GF-D8 (cell line): ENCODE measurements around the gene FADS3.

Experiments
- DNase-seq: peaks from one replicate; lab custom pipeline; 2025; lab: John Stamatoyannopoulos, UW

FADS3 gene

DNA sequence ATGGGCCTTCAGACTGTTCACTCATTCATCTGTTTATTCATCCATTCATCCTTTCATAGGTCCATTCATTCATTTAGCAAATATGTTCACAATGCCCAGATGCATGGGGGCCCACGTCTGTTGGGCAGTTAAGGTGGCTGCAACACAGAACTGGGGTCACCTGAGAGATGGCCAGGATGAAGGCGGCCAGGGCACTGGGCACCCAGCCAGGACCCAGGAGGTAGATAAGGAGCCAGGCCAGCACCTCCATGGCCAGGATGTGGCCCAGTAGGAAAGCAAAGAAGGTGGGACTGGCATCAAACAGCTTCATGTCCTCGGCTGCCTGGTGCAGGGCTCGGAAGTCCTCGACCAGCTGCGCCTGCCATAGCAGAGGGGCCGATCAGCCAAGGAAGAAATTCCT lies 12.2 kb downstream of the FADS3 start:
- no peak for DNase-seq

DNA sequence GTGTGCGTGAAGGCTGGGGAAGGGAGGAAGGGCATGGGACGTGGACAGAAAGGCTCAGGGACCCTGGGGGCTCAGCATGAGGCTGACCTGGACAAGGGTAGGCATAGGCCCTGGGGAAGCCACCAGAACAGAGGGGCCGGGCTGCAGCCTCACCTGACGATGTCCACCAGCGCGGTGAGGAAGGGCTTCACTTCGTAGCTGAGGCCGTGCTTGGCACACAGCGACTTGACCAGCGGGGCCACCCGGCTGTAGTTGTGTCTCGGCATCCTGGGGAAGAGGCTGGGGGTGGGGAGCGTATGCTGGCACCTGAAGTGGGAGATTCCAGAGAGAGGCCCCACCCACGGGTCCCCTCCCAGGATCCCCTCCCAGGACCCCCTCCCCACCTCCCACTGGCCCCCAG lies 15.6 kb downstream of the FADS3 start:
- DNase-seq, result no peak

DNA sequence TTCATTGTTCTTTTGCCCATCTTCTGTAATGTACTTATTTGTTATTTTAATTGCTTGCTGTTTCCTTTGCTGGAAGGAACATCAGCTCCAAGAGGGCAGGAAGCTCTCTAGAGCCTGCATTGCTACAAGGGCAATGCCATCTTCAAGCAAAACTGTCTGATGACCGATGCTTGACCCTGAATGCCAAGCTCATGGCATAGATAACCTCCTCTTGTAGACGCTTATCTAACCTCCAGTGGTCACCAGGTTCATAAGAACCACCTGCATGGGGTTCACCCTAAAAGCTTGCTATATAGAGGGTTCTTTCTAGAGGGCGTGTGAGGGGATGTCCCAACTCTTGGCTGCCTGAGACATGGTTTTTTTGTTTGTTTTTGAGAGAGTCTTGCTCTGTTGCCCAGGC lies 16.5 kb downstream of the FADS3 start:
- DNase-seq, result no peak

DNA sequence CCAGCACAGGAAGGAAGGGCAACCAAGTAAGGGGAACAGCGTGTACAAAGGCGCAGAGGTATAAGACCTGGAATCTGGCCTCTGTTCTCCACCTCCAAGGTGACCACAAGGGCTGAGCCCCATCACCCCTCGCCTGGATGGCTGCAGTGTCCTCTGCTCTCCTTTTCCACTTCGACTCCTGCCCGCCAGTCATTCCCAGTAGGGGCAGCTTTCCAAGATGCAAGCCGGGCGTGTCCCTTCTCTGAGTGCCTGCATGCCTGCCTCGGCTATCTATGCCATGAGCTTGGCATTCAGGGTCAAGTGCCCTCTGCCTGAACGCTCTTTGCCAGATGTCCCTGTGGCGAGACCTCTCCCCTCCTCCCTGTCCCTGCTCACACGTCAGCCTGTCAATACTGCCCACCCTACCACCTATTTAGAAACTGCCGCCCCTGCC lies 17.0 kb downstream of the FADS3 start:
- no peak for DNase-seq

DNA sequence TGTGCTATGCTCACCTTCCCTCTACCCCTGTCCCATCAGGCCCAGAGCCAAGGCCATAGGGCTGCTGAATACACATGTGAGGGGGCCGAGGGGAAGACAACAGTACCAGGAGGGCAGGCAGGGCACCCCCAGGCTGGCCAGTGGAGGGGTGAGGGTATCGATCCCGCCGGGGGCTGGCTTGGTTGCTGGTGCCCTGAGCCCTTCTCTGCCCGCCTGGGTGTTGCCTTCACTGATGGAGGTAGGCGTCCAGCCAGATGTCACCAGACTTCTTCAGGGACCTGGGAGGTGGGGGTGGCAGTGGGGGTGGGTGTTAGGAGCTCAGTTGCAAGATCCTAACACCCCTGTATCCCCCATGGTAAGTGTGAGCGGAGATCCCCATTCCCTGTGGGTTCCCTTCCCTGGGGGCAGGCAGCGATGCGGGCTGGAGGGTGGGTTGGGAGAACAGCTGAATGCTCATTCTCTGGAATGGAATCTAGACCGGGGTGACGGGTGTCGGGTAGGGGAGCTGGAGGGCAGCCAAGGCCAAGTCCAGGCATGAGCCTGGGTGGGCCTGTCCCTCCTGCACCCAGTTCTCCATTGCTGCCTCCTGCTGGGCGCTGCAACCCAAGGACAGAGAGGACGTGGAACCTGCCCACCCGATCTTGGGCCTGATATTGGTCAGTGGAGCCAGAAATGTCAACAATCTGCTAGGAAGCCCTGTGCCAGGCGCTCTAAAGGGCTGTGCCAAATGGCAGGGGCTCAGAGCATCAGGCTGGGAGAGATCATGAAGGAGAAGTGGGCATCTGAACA lies 17.6 kb downstream of the FADS3 start:
- no peak for DNase-seq

DNA sequence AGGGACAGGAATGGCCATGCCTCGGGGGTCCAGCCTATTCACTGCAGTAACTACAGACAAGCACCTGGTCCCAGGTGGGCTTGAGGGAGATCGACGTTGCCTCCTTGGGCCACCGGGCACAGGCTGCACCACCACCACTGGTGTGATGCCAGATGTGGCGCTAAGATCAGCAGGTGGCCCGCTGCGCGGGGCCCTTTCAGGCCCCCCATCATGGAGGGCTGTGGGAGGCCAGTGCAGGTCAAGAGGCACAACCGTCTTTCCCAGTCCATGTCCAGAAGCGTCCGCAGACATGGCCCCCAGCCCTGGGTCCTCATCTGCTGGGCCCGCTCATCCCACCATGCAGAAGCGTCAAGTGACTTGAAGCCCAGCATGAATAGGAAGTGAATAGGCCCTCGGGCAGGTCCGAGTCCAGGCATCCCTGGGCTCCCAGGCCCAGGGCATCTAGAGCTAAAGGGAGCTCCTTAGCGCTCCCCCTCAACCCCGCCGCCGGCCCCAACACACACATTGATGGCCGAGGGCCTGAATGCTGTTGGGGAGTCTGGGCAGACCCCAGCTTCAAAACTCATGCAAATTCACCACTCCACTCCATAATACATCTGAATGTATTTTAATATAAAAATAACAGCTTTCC lies 18.3 kb downstream of the FADS3 start:
- DNase-seq, result no peak

DNA sequence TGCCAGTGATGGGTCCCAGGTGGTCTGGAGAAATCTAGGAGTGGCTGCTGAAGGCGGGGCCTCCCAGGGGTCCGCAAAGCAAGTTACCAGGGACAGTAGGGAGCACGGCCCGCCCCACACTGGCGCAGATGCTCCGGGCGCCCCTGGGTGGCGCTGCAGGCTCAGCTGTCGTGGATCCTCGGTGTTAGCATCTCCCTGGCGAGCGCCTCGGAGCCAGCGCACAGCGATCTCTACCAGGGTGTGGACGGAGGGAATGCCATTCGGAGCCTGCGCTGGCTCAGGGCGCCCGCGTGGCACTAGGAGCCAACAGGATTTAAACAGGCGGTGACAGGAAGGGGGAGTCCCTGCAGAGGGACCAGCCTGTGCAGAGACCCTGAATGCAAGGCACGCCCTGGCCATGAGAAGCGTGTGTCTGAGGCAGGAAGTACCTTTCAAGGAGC lies 20.2 kb downstream of the FADS3 start:
- DNase-seq, result peak; percentile 6

DNA sequence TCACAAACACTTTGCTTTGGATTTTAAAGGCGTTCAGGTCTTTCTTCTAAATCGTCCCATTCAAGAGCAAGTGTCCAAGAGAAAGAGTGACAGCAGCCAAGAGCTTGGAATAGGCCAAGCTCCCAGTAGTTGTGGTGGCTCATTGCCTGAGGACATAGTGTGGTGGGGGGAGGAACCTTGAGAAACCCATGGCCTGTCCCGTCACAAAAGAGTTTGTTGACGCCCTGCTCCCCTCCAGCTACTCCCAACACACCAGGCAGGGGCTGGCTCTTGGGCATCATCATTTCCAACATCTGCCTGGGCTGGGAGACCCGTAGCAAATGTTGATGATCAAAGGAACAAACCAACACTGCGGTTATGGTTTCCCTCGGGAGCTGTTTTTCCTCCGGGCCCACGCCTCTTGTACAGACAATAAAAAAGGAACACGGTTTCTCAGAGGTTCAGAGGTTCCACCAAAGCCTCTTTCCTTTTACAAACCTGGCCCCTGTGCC lies 20.8 kb downstream of the FADS3 start:
- no peak for DNase-seq

DNA sequence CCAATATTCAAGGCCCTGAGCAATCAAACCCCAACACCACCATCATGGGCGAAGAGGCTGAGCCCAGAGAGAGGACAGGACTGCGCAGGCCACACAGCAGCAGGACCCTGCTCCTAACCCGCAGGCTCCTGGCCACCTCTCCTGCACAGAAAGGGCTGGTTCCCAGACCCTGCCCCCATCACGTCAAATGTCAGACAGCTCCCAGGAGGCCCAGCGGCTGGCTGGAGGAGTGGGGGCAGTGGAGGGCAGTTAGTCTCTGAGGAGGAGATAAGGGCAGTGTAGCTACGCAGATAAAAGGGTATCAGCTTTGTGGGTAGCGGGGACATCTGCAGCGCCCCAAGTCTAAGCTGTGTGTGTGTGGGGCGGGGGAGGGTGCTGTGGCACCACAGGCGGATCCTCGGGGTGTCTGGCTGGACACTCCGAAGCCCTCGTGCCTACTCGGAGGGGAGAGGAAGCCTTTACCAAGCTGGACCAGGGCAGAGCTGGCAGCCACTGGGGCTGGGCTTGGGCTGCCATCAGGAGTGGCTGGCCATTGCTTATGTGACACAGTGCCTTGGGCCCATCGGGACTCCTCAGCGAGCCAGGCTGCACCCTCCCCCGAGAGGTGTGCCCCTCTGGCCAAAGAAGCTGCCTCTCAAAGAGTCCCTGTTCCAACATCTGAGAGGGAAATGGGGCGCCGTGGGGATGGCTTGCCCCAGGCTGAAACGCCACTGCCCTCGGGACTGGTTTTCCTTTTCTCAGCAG lies 21.5 kb downstream of the FADS3 start:
- no peak for DNase-seq

DNA sequence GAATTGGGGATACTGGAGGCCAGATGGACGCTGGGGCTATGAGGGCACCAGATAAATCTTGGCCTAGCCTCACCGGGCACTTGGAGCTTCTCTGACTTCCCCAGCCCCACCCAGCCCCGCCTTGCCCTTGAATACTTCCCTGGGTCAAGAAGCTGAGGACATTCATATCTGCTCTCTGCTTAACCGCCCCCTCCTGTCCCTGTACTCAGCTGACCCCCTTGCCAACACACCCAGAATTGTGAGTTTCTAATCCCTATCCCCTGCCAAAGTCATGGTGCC lies 22.0 kb downstream of the FADS3 start:
- DNase-seq, result no peak

DNA sequence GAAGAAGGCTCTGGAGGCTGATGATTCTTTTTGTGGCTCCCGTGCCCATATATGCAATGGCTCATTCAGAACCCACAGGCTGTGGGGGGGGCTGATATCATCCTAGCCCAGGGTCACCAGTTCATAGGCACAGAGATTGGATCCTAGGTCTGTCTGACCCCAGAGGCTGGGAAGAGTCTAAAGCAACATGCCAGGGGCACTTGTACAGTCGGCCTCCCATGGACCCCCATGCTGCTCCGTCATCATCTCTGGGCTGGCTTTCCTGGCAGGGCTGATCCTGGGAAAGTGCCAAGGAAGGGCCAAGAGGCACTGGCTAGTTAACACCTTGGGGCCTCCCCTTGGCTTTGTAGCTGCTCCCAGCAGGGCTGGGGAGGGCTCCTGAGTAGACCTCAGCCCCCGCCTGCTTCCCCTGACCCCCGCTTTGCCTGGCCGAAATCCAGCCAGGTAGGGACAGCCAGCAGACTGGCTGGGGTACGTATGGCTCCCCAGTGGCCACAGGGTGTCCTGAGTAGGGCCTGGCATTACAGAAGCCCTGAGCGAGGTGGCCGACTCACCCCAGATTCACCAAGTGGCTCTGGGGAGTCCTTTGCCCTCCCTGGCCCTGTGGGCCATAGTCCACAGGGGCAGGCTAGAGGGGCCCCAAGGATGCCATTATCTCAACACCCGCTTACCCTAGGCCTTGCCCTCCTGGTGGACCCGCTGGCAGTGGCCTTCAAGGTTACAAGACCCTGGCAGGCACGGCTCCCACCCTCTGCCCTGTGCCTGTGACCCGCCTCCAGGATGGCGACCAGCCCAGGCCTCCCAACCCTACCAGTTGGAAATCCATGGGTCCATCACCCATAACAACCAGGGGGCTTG lies 22.5 kb downstream of the FADS3 start:
- DNase-seq, result no peak

DNA sequence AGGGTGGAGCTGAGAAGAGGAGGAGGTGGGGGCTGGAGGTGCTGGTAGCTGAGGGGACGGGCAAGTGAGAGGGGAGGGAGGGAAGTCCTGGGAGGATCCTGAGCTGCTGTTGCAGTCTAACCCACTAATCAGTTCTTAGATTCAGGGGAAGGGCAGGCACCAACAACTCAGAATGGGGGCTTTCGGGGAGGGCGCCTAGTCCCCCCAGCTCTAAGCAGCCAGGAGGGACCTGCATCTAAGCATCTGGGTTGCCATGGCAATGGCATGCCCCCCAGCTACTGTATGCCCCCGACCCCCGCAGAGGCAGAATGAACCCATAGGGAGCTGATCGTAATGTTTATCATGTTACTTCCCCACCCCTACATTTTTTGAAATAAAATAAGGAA lies 24.4 kb downstream of the FADS3 start:
- DNase-seq, result no peak

DNA sequence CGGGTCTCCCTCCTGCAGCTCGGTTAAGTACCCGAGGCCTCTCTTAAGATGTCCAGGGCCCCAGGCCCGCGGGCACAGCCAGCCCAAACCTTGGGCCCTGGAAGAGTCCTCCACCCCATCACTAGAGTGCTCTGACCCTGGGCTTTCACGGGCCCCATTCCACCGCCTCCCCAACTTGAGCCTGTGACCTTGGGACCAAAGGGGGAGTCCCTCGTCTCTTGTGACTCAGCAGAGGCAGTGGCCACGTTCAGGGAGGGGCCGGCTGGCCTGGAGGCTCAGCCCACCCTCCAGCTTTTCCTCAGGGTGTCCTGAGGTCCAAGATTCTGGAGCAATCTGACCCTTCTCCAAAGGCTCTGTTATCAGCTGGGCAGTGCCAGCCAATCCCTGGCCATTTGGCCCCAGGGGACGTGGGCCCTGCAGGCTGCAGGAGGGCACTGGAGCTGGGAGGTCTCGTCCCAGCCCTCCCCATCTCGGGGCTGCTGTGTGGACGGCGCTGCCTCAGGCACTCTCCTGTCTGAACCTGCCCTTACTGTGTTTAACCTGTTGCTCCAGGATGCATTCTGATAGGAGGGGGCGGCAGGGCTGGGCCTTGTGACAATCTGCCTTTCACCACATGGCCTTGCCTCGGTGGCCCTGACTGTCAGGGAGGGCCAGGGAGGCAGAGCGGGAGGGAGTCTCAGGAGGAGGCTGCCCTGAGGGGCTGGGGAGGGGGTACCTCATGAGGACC lies 25.0 kb downstream of the FADS3 start:
- DNase-seq, result no peak

DNA sequence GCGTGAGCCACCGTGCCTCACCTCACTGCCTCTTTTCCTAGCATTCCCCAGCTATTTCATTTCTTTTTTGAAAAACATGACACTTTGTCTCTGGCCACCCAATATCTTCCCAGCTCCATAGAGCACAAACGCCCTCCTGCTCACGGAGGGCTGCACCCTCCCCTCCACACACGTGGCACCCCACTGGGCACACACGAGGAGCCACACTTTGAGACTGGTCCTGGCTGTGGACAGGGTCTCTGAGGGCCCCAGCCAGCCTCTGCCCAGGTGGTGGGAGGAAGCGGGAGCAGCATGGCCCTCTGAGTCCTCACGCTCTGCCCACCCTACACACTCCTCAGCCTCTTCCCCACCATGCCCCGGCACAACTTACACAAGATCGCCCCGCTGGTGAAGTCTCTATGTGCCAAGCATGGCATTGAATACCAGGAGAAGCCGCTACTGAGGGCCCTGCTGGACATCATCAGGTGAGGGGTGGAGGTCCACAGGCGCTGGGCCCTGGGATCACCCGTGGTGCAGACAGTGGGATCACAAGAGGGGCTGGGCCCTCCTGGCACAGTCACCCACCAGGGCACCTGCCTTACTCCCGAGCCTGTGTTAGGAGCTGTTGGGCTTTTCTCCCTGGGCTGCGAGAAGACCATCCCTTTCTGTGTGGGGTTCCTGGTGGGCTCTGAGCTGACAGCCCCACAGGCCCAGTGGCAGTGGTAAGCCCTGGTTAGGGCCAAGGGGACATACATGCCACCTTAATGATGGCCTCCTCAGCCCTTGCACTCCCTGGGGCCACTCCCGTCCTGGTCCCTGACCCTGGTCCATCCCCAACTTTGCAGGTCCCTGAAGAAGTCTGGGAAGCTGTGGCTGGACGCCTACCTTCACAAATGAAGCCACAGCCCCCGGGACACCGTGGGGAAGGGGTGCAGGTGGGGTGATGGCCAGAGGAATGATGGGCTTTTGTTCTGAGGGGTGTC lies 26.2 kb downstream of the FADS3 start:
- DNase-seq, result no peak

DNA sequence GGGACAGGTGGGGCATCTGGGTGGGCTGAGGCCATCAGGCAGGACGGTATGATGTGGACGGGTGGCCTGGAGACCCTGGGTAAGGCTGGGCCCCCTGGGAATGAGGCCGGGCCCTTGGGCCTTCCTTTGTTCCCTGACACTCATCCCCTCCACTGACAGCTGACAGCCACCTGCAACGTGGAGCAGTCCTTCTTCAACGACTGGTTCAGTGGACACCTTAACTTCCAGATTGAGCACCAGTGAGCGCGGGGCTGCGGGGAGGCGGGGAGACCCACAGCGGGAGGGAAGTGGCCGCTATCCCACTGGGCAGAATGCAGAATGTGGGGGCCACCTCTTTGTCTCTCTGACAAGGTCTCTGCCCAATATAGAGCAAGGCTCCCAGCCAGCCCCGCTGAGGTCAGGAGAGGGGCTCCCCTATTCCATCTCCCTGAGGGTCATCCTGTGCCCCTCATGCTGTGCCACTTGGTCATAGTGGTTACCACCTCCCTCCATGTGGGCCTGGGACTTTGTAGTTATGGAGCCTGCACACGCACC lies 27.7 kb downstream of the FADS3 start:
- no peak for DNase-seq

DNA sequence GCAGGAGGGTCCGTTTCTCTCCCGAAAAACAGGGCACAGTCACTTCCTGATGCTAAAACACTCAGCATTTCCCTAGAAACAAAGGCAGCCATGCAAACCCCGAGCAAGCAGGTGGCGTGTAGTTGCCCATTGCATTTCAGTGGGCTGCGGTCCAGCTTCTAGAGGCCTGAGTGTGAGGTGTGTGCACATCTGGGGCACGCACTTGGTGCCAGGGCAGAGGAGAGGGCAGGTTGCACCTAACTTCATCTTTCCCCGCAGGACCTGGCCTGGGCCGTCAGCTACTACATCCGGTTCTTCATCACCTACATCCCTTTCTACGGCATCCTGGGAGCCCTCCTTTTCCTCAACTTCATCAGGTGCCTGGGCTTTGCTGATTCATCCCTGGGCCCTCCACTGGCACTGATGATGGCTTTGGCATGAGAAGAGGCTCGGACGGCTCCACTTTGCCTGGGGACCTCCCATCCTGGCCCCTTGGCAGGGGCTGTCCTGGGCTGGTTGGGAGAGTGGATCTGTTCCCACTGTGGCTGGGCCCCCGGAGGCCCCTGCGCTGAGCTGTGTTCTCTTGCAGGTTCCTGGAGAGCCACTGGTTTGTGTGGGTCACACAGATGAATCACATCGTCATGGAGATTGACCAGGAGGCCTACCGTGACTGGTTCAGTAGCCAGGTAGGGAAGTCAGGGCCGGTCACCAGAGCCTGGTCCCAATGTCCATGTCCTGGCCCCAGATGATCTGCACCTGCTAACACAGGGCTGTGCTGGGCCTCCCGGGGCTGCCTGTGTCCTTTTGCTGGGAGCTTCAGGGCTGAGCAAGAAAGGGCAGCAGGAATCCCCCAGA lies 28.4 kb downstream of the FADS3 start:
- DNase-seq, result no peak

DNA sequence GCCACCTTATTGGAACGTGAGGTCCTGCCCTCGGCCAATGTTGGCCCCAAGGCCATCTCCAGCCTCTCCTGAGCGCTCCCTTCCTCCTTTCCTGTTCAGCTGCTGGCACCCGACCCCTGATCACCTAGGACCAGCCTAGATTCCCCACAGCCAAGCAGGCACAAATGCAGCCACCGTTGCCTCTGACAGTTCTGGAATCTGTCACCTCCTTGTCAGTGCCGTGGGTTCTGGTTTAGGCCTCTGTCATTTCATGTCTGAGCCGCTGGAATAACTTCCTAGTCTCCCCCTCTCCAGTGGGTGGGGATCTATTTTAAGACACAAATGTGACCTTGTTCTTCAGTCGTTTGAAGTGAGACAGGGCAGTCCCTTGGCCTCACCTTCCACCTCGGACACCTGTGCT lies 29.7 kb downstream of the FADS3 start:
- no peak for DNase-seq

DNA sequence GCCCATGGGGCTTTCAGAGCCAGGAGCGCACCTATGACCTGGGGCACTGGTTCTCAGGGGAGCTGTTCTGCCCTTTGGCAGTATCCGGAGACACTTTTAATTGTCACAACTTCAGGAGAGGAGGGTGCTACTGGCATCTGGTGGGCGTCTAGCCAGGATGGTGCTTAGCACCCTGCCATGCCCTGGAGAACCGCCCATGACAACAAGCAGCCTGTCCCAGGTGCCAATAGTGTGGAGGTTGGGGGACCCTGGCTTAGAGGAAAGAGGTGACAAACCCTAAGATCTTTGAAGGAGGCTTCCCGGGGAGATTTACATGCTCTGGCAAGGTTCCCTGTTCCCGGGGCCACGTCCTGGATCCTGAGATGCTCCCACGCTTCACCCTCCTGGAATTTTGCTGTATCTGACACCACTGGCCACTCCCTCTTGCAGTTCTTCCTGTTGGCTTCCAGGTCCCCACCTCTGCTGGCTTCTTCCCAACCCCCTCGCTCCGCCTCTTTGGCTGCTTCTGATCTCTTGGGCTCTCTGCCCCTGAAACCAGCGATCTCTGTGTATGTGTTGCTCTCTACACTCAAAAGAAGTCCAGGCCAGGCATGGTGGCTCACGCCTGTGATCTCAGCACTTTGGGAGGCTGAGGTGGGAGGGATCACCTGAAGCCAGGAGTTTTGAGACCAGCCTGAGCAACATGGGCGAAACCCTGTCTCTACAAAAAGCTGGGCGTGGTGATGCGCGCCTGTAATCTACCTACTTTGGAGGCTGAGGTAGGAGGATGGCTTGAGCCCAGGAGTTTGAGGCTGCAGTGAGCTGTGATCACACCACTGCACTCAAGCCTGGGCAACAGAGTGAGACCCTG lies 31.1 kb downstream of the FADS3 start:
- DNase-seq, result no peak
